GM23338 (cell line): ENCODE measurements around the gene VARS2.

ENCODE experiments used
- CREB1 ChIP-seq: fragments of 250-450 bp; sonication (Bioruptor Pico); IDR thresholded peaks from 2 replicates; pipeline ENCODE4 v1.5.0; 2020; ENCODE audit warnings: low read depth, mild to moderate bottlenecking, moderate library complexity
- EZH2 ChIP-seq: fragments of 200-600 bp; sonication (generic); IDR thresholded peaks from one replicate; pipeline ENCODE4 v1.8.0; 2017; ENCODE audit warnings: antibody characterized with exemption, mild to moderate bottlenecking, low read depth; ENCODE audit not compliant: unreplicated experiment
- EZH2phosphoT487 ChIP-seq: fragments of 200-600 bp; sonication (generic); IDR thresholded peaks from one replicate; pipeline ENCODE4 v1.8.1; 2018; ENCODE audit warnings: antibody characterized with exemption; ENCODE audit not compliant: unreplicated experiment
- JUNB ChIP-seq: IDR thresholded peaks from one replicate; pipeline ENCODE4 v1.6.1; 2016; ENCODE audit warnings: antibody characterized with exemption; ENCODE audit not compliant: unreplicated experiment
- NANOG ChIP-seq: IDR thresholded peaks from 2 replicates; pipeline ENCODE4 v1.6.1; 2016; ENCODE audit warnings: antibody characterized with exemption, borderline replicate concordance
- POLR2AphosphoS5 ChIP-seq: IDR thresholded peaks from 2 replicates; pipeline ENCODE4 v1.6.1; 2016; ENCODE audit warnings: antibody characterized with exemption, low read depth
- REST ChIP-seq: IDR thresholded peaks from one replicate; pipeline ENCODE4 v1.6.1; 2018; ENCODE audit warnings: antibody characterized with exemption; ENCODE audit not compliant: unreplicated experiment
- ZNF331 ChIP-seq: fragments of 250-450 bp; sonication (Bioruptor Pico); IDR thresholded peaks from 2 replicates; pipeline ENCODE4 v1.5.0; 2020; ENCODE audit warnings: low read depth, mild to moderate bottlenecking, moderate library complexity
- ZNF462 ChIP-seq: fragments of 250-450 bp; sonication (Bioruptor Pico); IDR thresholded peaks from 2 replicates; pipeline ENCODE4 v1.5.0; 2020; ENCODE audit warnings: mild to moderate bottlenecking, moderate library complexity
- TF ChIP-seq, protein P1 (sequence below), 2 experiments: fragments of 200-600 bp in 1 of 2; sonication (generic) in 1 of 2; conservative IDR thresholded peaks; 2 replicates each; pipeline versions ENCODE4 v1.5.1 to v1.6.1; 2016 to 2017; ENCODE audit warnings: antibody characterized with exemption in 2 of 2, low read depth in 2 of 2, mild to moderate bottlenecking in 2 of 2, moderate library complexity in 1 of 2
- TF ChIP-seq, protein P2 (sequence below): IDR thresholded peaks from 2 replicates; pipeline ENCODE4 v1.6.1; 2016; ENCODE audit warnings: antibody characterized with exemption

- TF ChIP-seq, protein P1, sequence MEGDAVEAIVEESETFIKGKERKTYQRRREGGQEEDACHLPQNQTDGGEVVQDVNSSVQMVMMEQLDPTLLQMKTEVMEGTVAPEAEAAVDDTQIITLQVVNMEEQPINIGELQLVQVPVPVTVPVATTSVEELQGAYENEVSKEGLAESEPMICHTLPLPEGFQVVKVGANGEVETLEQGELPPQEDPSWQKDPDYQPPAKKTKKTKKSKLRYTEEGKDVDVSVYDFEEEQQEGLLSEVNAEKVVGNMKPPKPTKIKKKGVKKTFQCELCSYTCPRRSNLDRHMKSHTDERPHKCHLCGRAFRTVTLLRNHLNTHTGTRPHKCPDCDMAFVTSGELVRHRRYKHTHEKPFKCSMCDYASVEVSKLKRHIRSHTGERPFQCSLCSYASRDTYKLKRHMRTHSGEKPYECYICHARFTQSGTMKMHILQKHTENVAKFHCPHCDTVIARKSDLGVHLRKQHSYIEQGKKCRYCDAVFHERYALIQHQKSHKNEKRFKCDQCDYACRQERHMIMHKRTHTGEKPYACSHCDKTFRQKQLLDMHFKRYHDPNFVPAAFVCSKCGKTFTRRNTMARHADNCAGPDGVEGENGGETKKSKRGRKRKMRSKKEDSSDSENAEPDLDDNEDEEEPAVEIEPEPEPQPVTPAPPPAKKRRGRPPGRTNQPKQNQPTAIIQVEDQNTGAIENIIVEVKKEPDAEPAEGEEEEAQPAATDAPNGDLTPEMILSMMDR (conservative IDR thresholded peaks at IDR 0.05; ENCODE audit: low read depth in 2 of 2): no peak
- TF ChIP-seq ZNF462 (CRISPR knock-in tag): no peak
- no peak for TF ChIP-seq REST
- no peak for TF ChIP-seq EZH2phosphoT487
- TF ChIP-seq NANOG: no peak
- no peak for TF ChIP-seq EZH2
- TF ChIP-seq, protein P2, sequence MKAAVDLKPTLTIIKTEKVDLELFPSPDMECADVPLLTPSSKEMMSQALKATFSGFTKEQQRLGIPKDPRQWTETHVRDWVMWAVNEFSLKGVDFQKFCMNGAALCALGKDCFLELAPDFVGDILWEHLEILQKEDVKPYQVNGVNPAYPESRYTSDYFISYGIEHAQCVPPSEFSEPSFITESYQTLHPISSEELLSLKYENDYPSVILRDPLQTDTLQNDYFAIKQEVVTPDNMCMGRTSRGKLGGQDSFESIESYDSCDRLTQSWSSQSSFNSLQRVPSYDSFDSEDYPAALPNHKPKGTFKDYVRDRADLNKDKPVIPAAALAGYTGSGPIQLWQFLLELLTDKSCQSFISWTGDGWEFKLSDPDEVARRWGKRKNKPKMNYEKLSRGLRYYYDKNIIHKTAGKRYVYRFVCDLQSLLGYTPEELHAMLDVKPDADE: no peak
- no peak for TF ChIP-seq POLR2AphosphoS5
- no peak for TF ChIP-seq CREB1 (CRISPR knock-in tag)
- no peak for TF ChIP-seq JUNB
- TF ChIP-seq ZNF331: no peak
These were observed 49.6 kb downstream of the VARS2 start for GRCh38 chr6:30963641-30964040.
